ENCODE results near the gene TPSAB1.
"Not testable (repeated sequence)": the region's sequence is repeated elsewhere in the genome, so short reads cannot be mapped to it uniquely, and the experiment has no call there.

The TPSAB1 gene

DNA sequence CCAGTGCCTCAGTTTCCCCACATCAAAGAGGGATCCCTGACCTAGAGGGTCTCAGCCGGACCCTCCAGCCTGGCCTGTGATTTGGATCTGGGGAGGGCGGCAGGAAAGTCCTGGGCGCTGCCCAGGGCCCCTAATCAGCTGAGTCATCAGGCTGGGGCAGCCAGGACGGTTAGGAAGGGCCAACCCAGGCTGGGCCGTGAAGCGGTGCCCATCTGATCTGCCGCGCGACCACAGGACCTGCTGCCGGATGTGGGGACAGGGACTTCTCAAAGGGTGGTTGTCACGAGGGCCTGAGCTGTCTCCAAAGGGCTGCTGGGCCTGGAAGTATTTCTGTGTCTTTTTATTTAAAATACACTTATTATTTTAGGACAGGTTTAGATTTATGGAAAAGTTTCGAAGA is 4.4 kb downstream of the TPSAB1 start:
- H3K27ac ChIP-seq (replicated peaks) = peak overlapping the region; percentile 69
- TF ChIP-seq SPI1 (IDR thresholded peaks at IDR 0.05; ENCODE audit: borderline replicate concordance, low read depth) = no peak
- 0 out of 2 replicates have a peak, but pooled peaks have one; percentile 34 for TF ChIP-seq POLR2AphosphoS5 (IDR thresholded peaks at IDR 0.05; ENCODE audit: low read depth)

DNA sequence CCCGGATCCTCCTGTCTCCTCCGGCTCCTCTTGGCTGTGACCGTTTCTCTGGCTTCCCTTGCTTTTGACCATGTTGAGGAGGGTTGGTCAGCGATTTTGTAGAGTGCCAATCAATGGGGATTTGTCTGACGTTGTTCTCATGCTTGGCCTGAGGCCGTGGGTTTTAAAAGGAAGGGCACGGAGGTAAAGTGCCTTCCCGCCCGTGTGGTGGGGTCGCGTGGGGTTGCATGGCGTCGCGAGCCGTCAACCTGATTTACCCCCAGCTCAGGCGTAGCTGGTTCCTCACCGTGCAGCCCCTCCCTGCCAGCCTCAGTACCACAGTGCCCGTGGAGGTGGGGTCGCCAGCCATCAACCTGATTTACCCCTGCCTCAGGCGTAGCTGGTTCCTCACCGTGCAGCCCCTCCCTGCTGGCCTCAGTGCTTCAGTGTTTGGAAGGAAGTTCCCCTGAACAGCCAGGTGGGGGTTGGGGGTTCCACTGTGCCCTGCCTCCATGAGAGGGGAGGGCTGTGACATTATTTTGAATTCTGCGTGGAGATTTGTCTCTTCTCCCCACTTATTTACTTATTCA is 5.0 kb downstream of the TPSAB1 start:
- H3K27me3 ChIP-seq (ENCODE audit: insufficient read depth, poor library complexity, severe bottlenecking) = no peaks in the 10 kb centered on the region

More for the DNA sequence above, 4.4 kb downstream of the TPSAB1 start:
- H3K4me3 ChIP-seq (replicated peaks; ENCODE audit: insufficient read depth, low read length) = no peak overlapping the region
- peak; percentile 5 to 79 for DNase-seq (ENCODE audit: low read depth in 1 of 2, low spot score in 1 of 2)
- no peaks in the 10 kb centered on the region for H3K27me3 ChIP-seq (ENCODE audit: insufficient read depth, poor library complexity, severe bottlenecking)

DNA sequence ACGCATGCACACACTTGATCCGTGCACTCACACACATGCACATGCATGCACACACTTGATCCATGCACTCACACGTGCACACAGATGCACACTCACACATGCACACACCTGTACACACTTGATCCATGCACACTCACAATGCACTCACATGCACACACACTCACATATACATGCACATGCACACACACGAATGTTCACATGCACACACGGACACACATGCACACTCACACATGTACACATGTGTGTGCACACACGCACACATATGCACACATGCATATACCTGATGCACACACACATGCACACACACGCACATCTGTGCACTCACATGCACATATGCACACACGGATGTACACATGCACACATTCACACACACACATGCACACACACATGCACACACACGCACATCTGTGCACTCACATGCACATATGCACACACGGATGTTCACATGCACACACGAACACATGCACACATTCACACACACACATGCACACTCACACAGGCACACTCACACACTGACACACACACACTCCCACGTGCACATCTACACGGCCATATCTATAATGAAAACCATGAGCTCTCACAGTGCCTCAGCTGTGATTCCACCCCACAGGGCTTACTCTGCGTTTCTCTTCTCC is 7.5 kb downstream of the TPSAB1 start:
- not testable (repeated sequence) for H3K27ac ChIP-seq (replicated peaks); H3K4me3 ChIP-seq (replicated peaks; ENCODE audit: insufficient read depth, low read length); H3K27me3 ChIP-seq (ENCODE audit: insufficient read depth, poor library complexity, severe bottlenecking); DNase-seq (ENCODE audit: low read depth in 1 of 2, low spot score in 1 of 2)

More for the DNA sequence above, 5.0 kb downstream of the TPSAB1 start:
- DNase-seq (ENCODE audit: low read depth in 1 of 2, low spot score in 1 of 2) = peak in 1 of 2 experiments; percentile 18
- H3K4me3 ChIP-seq (replicated peaks; ENCODE audit: insufficient read depth, low read length) = no peak overlapping the region
- peak overlapping the region; percentile 69 for H3K27ac ChIP-seq (replicated peaks)
- TF ChIP-seq, protein P1, sequence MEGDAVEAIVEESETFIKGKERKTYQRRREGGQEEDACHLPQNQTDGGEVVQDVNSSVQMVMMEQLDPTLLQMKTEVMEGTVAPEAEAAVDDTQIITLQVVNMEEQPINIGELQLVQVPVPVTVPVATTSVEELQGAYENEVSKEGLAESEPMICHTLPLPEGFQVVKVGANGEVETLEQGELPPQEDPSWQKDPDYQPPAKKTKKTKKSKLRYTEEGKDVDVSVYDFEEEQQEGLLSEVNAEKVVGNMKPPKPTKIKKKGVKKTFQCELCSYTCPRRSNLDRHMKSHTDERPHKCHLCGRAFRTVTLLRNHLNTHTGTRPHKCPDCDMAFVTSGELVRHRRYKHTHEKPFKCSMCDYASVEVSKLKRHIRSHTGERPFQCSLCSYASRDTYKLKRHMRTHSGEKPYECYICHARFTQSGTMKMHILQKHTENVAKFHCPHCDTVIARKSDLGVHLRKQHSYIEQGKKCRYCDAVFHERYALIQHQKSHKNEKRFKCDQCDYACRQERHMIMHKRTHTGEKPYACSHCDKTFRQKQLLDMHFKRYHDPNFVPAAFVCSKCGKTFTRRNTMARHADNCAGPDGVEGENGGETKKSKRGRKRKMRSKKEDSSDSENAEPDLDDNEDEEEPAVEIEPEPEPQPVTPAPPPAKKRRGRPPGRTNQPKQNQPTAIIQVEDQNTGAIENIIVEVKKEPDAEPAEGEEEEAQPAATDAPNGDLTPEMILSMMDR (IDR thresholded peaks at IDR 0.05; ENCODE audit: insufficient read depth, low read length) = no peak
- TF ChIP-seq, protein P2, sequence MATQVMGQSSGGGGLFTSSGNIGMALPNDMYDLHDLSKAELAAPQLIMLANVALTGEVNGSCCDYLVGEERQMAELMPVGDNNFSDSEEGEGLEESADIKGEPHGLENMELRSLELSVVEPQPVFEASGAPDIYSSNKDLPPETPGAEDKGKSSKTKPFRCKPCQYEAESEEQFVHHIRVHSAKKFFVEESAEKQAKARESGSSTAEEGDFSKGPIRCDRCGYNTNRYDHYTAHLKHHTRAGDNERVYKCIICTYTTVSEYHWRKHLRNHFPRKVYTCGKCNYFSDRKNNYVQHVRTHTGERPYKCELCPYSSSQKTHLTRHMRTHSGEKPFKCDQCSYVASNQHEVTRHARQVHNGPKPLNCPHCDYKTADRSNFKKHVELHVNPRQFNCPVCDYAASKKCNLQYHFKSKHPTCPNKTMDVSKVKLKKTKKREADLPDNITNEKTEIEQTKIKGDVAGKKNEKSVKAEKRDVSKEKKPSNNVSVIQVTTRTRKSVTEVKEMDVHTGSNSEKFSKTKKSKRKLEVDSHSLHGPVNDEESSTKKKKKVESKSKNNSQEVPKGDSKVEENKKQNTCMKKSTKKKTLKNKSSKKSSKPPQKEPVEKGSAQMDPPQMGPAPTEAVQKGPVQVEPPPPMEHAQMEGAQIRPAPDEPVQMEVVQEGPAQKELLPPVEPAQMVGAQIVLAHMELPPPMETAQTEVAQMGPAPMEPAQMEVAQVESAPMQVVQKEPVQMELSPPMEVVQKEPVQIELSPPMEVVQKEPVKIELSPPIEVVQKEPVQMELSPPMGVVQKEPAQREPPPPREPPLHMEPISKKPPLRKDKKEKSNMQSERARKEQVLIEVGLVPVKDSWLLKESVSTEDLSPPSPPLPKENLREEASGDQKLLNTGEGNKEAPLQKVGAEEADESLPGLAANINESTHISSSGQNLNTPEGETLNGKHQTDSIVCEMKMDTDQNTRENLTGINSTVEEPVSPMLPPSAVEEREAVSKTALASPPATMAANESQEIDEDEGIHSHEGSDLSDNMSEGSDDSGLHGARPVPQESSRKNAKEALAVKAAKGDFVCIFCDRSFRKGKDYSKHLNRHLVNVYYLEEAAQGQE (IDR thresholded peaks at IDR 0.05; ENCODE audit: insufficient replicate concordance, low read depth) = no peak
- TF ChIP-seq POLR2AphosphoS5 (IDR thresholded peaks at IDR 0.05; ENCODE audit: low read depth) (no peak), GABPA (IDR thresholded peaks at IDR 0.05; ENCODE audit: low read depth) (no peak), SPI1 (IDR thresholded peaks at IDR 0.05; ENCODE audit: borderline replicate concordance, low read depth) (no peak)

DNA sequence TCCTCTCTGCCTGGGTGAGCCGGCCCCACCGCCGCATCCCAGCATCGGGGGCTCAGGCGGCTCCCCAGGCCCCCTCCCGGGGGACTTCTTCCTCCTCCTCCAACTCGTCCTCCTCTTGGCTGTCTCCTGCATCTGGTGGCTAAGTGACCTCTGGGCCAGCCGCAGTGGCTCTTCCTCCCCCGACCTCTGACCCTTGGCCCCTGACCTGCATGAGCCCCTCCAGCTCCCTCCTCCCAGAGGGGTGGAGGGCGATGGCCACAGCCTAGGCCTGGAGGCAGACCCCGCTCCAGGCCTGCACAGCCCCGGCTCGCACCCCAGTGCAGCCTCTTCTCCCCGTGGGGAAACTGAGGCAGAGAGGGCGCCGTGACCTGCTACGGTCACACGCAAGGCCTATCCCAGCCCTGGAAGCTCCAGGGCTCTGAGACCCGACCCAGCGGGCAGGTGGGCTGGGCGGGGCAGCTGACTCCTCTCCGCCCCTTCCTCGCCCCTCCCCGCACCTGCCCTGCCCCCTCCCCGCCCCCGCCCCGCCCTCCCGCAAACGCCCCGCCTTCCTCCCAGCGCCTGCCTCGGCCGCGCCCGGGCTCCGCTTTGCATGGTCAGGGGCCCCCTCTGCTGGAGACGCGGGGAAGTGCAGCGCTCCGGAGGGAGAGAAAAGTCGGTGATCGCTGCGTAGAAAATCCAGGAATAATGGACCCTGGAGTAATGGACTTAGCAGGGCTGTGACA is 8.7 kb downstream of the TPSAB1 start:
- not testable (repeated sequence) for H3K27me3 ChIP-seq (ENCODE audit: insufficient read depth, poor library complexity, severe bottlenecking); H3K4me3 ChIP-seq (replicated peaks; ENCODE audit: insufficient read depth, low read length); H3K27ac ChIP-seq (replicated peaks); DNase-seq (ENCODE audit: low read depth in 1 of 2, low spot score in 1 of 2)

DNA sequence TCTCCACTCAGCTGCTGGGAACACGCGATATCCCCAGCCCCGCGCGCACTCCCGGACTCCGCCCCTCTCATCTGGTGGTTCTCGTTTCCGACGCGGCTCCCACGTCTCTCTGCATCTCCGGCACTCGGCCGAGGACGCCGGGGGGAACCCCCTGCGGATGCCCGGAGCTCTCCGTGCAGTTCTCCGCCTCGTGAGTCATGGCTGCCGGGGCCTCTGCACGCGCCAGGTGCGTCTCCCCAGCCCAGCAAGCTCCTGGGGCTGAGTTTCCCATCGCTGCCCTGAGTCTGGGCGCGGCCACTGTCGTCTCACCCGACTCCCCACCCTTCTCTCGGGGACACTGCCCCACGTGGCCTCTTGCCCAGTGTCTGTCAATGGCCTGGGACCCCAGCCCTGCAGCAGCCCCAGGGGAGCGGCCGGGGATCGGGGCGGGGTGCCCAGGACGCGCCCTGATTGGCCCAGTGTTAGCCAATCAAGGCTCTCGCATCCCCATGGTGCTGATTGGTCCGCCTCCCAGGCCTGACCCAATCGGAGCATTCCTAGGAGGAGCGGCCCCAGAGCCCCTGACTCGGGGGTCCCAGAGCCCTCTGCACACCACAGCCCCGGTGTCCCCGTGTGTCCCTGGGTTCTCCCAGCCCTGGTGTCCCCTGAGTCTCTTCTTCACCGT is 13.3 kb downstream of the TPSAB1 start:
- H3K4me3 ChIP-seq (replicated peaks; ENCODE audit: insufficient read depth, low read length); DNase-seq (ENCODE audit: low read depth in 1 of 2, low spot score in 1 of 2); H3K27ac ChIP-seq (replicated peaks); H3K27me3 ChIP-seq (ENCODE audit: insufficient read depth, poor library complexity, severe bottlenecking): not testable (repeated sequence)

DNA sequence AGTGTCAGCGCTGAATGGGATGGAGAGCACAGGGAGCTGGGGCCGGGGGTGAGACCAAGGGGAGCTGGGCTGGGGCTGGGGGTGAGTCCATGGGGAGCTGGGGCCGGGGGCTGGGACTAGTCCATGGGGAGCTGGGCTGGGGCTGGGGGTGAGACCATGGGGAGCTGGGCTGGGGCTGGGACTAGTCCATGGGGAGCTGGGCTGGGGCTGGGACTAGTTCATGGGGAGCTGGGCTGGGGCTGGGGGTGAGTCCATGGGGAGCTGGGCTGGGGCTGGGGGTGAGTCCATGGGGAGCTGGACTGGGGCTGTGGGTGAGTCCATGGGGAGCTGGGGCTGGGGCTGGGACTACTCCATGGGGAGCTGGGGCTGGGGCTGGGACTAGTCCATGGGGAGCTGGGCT is 14.3 kb downstream of the TPSAB1 start:
- DNase-seq (ENCODE audit: low read depth in 1 of 2, low spot score in 1 of 2); H3K27ac ChIP-seq (replicated peaks); H3K4me3 ChIP-seq (replicated peaks; ENCODE audit: insufficient read depth, low read length): not testable (repeated sequence)
- H3K27me3 ChIP-seq (ENCODE audit: insufficient read depth, poor library complexity, severe bottlenecking) = peaks cover 11% of the 10 kb centered on the region

DNA sequence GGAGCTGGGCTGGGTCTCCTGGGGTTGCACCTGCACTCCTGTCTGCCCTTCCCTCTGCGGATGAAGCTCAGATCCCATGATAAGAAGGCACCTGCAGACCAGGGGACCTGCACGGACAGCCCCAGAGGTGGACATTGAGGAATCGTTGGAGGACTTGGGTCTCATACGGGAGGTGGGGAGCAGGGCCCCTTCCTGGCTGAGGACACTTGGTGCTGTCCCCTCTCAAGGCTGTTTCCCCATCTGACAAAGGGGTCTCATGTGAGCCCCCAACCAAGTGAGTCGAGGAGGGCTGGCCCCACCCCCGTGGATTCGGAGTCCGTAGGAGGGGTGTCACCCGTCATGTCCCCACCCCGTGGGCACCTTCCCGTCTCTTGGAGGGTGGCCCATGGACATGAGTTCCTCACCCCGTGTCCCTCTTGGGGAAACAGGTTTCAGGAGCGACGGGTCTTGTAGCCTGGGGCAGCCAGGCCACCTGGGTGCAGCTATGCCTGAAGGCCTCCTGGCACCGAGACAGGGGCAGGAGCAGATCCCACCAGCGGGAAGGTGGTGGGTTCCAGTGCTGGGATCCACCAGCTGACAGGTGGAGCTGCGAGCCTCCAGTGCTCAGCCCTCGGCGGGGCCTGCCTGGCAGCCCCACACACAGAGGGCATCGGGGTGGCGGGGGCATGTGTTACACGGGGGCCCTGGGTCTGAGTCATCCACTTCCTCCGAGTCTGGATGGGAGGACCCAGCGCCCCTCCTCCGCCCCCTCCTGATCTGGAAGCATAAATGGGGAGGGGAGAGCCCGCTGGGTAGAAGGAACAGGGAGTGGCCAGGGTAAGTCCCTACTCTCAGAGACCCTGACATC is 15.0 kb downstream of the TPSAB1 start, which contains the start of gene TPSD1:
Gene TPSD1, plus strand, starts transcription at position 794 of the 847 bp plus-strand sequence. CDS start 212 bp downstream, outside the sequence.
- not testable (repeated sequence) for H3K27ac ChIP-seq (replicated peaks); H3K4me3 ChIP-seq (replicated peaks; ENCODE audit: insufficient read depth, low read length); DNase-seq (ENCODE audit: low read depth in 1 of 2, low spot score in 1 of 2)
- peaks cover 17% of the 10 kb centered on the region for H3K27me3 ChIP-seq (ENCODE audit: insufficient read depth, poor library complexity, severe bottlenecking)

DNA sequence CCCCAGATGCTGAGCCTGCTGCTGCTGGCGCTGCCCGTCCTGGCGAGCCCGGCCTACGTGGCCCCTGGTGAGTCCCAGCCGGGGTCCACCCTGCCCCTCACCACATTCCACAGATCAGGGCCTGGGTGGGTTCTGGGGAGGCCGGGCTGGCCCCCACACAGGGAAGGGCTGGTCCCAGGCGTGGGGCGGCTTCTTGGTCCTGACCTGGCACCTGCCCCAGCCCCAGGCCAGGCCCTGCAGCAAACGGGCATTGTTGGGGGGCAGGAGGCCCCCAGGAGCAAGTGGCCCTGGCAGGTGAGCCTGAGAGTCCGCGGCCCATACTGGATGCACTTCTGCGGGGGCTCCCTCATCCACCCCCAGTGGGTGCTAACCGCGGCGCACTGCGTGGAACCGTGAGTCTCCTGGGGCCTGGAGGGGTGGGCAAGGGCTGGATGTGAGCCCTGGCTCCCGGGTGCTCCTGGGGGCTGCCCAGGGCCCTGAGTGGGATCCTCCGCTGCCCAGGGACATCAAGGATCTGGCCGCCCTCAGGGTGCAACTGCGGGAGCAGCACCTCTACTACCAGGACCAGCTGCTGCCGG is 15.9 kb downstream of the TPSAB1 start:
- peaks cover 24% of the 10 kb centered on the region for H3K27me3 ChIP-seq (ENCODE audit: insufficient read depth, poor library complexity, severe bottlenecking)
- H3K4me3 ChIP-seq (replicated peaks; ENCODE audit: insufficient read depth, low read length); DNase-seq (ENCODE audit: low read depth in 1 of 2, low spot score in 1 of 2); H3K27ac ChIP-seq (replicated peaks): not testable (repeated sequence)

All from HL-60 (cell line).